Vagina (tissue), 2 donors: ENCODE results near the gene IGHMBP2.

Experiments
- CTCF ChIP-seq, 3 experiments: fragments of 450-650 bp in 2 of 3; fragments of 200-600 bp in 1 of 3; sonication (generic) in 1 of 3; IDR thresholded peaks; one replicate each; pipeline ENCODE4 v1.5.1; 2017 to 2019; ENCODE audit warnings: antibody characterized with exemption in 3 of 3, mild to moderate bottlenecking in 2 of 3, moderate library complexity in 2 of 3
- POLR2A ChIP-seq, 2 donors: fragments of 450-650 bp; IDR thresholded peaks; one replicate each; pipeline ENCODE4 v1.6.1; 2017; ENCODE audit warnings: antibody characterized with exemption in 2 of 2, mild to moderate bottlenecking in 2 of 2, moderate library complexity in 2 of 2
- POLR2AphosphoS5 ChIP-seq, 2 donors: sonication (generic); formaldehyde crosslinking; IDR thresholded peaks; one replicate each; pipeline ENCODE4 v1.9.0; 2017; ENCODE audit warnings: antibody characterized with exemption in 2 of 2, mild to moderate bottlenecking in 2 of 2, low read depth in 1 of 2; ENCODE audit not compliant: insufficient read depth in 1 of 2

DNA sequence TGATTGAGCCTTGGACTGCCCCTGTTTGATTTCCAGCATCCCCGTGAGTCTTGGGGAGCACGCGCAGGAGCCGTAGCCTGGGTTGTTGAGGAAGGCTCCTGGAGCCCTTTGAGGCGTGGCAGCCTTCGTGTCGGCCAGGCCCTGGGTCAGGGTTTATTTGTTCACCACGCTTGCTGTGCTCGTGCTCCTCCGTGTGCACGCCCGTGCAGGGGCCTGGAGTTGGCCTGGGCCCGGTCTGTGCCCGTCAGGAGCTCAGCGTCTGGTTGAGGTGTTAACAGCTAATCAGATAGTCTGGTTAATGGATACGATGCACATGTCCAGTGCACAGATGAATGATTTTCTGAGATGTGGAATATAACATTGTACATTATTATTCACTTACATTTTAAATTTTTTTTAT, 8.0 kb downstream of the IGHMBP2 start:
- TF ChIP-seq CTCF (IDR thresholded peaks at IDR 0.05): no peak
- TF ChIP-seq POLR2A (IDR thresholded peaks at IDR 0.05): no peak
- no peak for TF ChIP-seq POLR2AphosphoS5 (IDR thresholded peaks at IDR 0.05; ENCODE audit: insufficient read depth in 1 of 2, low read depth in 1 of 2)
